Colonic mucosa (tissue), 4 donors: ENCODE data around the gene TNS2. TPM values are rescaled to one million over a fixed set of nuclear protein-coding genes. Genes with fewer than 3 reads are reported as not detected.

Experiments
- DNase-seq: peaks from one replicate; pipeline ENCODE4 v3.0.0-alpha.2; 2020
- H3K27ac ChIP-seq: fragments of 200-600 bp; one replicate; pipeline ENCODE4 v1.8.0; 2021
- H3K27me3 ChIP-seq: fragments of 200-600 bp; one replicate; pipeline ENCODE4 v1.8.0; 2021
- H3K36me3 ChIP-seq: fragments of 200-600 bp; one replicate; pipeline ENCODE4 v1.8.0; 2021
- H3K4me1 ChIP-seq: fragments of 200-600 bp; one replicate; pipeline ENCODE4 v1.8.0; 2021; ENCODE audit warnings: mild to moderate bottlenecking
- H3K4me3 ChIP-seq: fragments of 200-600 bp; one replicate; pipeline ENCODE4 v1.8.0; 2021
- H3K9ac ChIP-seq, 2 donors: one replicate each; pipeline ENCODE4 v1.7.0; 2013; ENCODE audit warnings: control low read depth in 2 of 2, low read depth in 2 of 2, low read length in 2 of 2
- H3K9me3 ChIP-seq: fragments of 200-600 bp; one replicate; pipeline ENCODE4 v1.8.0; 2021
- intact Hi-C: fragments of 100-400 bp; cut with DNase I; formaldehyde crosslinking; loops from one replicate; pipeline ENCODE4 v1.14.1; 2022
- total RNA-seq, 2 donors: library from RNA; stranded (reverse); fragmentation: NEBNext Ultra II Directional in 1 of 2; extraction: Animal tissue kit (Norgen Biotek cat#: 25700) in 1 of 2; gene quantifications; one replicate each; pipeline ENCODE4 v1.2.1, GENCODE V29; 2021
- TF ChIP-seq, protein P1 (sequence below): fragments of 200-600 bp; IDR thresholded peaks from one replicate; pipeline ENCODE4 v1.8.0; 2022; ENCODE audit warnings: antibody characterized with exemption, mild to moderate bottlenecking
- donor health status: healthy.
- donor health status: DM: no; HTN: no; CAD: no.
- donor health status: DM: no; HTN: no; CAD: no.

TNS2 gene
- total RNA-seq, 2 donors from 2014 or later, result 26.0 to 27.1 TPM

- Histone ChIP-seq H3K36me3 (no peaks in the 10 kb centered on the region), H3K4me3 (no peak overlapping the region), H3K27me3 (no peaks in the 10 kb centered on the region), H3K9ac (no peak overlapping the region), H3K9me3 (no peaks in the 10 kb centered on the region), H3K27ac (no peak overlapping the region), H3K4me1 (peaks cover 20% of the 10 kb centered on the region)
- intact Hi-C loops, result no loop called here
- DNase-seq, result no peak
- TF ChIP-seq, protein P1, sequence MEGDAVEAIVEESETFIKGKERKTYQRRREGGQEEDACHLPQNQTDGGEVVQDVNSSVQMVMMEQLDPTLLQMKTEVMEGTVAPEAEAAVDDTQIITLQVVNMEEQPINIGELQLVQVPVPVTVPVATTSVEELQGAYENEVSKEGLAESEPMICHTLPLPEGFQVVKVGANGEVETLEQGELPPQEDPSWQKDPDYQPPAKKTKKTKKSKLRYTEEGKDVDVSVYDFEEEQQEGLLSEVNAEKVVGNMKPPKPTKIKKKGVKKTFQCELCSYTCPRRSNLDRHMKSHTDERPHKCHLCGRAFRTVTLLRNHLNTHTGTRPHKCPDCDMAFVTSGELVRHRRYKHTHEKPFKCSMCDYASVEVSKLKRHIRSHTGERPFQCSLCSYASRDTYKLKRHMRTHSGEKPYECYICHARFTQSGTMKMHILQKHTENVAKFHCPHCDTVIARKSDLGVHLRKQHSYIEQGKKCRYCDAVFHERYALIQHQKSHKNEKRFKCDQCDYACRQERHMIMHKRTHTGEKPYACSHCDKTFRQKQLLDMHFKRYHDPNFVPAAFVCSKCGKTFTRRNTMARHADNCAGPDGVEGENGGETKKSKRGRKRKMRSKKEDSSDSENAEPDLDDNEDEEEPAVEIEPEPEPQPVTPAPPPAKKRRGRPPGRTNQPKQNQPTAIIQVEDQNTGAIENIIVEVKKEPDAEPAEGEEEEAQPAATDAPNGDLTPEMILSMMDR, result no peak
Measured at GRCh38 chr12:53057816-53058500, 8.1 kb downstream of the TNS2 start.

GRCh38 chr12:53058674-53059433 lies 9.0 kb downstream of the TNS2 start:
- Histone ChIP-seq H3K9ac (no peak overlapping the region), H3K9me3 (no peaks in the 10 kb centered on the region), H3K4me3 (no peak overlapping the region), H3K27me3 (no peaks in the 10 kb centered on the region), H3K27ac (no peak overlapping the region), H3K36me3 (no peaks in the 10 kb centered on the region), H3K4me1 (peaks cover 12% of the 10 kb centered on the region)
- no peak for DNase-seq
- TF ChIP-seq, protein P1, result no peak
- intact Hi-C loops, result no loop called here

DNA sequence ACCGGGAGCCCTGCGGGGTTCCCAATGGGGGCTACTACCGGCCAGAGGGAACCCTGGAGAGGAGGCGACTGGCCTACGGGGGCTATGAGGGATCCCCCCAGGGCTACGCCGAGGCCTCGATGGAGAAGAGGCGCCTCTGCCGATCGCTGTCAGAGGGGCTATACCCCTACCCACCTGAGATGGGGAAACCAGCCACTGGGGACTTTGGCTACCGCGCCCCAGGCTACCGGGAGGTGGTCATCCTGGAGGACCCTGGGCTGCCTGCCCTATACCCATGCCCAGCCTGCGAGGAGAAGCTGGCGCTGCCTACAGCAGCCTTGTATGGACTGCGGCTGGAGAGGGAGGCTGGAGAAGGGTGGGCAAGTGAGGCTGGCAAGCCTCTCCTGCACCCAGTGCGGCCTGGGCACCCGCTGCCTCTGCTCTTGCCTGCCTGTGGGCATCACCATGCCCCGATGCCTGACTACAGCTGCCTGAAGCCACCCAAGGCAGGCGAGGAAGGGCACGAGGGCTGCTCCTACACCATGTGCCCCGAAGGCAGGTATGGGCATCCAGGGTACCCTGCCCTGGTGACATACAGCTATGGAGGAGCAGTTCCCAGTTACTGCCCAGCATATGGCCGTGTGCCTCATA lies 9.7 kb downstream of the TNS2 start:
- Histone ChIP-seq H3K4me3 (no peak overlapping the region), H3K36me3 (no peaks in the 10 kb centered on the region), H3K27me3 (no peaks in the 10 kb centered on the region), H3K9me3 (no peaks in the 10 kb centered on the region), H3K27ac (no peak overlapping the region), H3K4me1 (peaks cover 12% of the 10 kb centered on the region), H3K9ac (no peak overlapping the region)
- TF ChIP-seq, protein P1, result no peak
- intact Hi-C loops, result no loop called here
- no peak for DNase-seq

GRCh38 chr12:53060064-53060720 lies 10.3 kb downstream of the TNS2 start:
- H3K27ac ChIP-seq, result no peak overlapping the region
- no peak overlapping the region for H3K4me3 ChIP-seq
- H3K9me3 ChIP-seq, result no peaks in the 10 kb centered on the region
- DNase-seq, result no peak
- TF ChIP-seq, protein P1, result no peak
- H3K4me1 ChIP-seq, result peaks cover 12% of the 10 kb centered on the region
- intact Hi-C loops, result no loop called here
- H3K9ac ChIP-seq, result peak overlapping the region in 1 of 2 donors; percentile 14
- H3K36me3 ChIP-seq, result no peaks in the 10 kb centered on the region
- no peaks in the 10 kb centered on the region for H3K27me3 ChIP-seq

DNA sequence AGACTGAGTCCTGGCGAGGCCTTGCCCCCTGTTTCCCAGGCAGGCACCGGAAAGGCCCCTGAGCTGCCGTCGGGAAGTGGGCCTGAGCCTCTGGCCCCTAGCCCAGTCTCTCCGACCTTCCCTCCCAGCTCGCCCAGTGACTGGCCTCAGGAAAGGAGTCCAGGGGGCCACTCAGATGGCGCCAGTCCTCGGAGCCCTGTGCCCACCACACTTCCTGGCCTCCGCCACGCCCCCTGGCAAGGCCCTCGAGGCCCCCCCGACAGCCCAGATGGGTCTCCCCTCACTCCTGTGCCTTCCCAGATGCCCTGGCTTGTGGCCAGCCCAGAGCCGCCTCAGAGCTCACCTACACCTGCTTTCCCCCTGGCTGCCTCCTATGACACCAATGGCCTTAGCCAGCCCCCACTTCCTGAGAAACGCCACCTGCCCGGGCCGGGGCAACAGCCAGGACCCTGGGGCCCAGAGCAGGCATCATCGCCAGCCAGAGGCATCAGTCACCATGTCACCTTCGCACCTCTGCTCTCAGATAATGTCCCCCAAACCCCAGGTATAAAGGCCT lies 10.9 kb downstream of the TNS2 start:
- H3K4me1 ChIP-seq, result peaks cover 12% of the 10 kb centered on the region
- TF ChIP-seq, protein P1, result no peak
- intact Hi-C loops, result no loop called here

More for the DNA sequence above, 10.9 kb downstream of the TNS2 start:
- no peak overlapping the region for H3K4me3 ChIP-seq
- peak overlapping the region in 1 of 2 donors; percentile 14 for H3K9ac ChIP-seq
- H3K9me3 ChIP-seq, result no peaks in the 10 kb centered on the region
- DNase-seq, result no peak
- no peaks in the 10 kb centered on the region for H3K27me3 ChIP-seq
- no peak overlapping the region for H3K27ac ChIP-seq
- H3K36me3 ChIP-seq, result no peaks in the 10 kb centered on the region
